IMR-90 (cell line): Measurements from ENCODE around the gene TM4SF18. TPM values are rescaled to one million over a fixed set of nuclear protein-coding genes. Genes with fewer than 3 reads are reported as not detected.

ENCODE experiments used
- ATAC-seq: fragments of 200-7000 bp; cut with Tn5 transposase; 2 replicates; pipeline ENCODE4 v1.9.1; 2020; ENCODE audit warnings: low read depth, mild to moderate bottlenecking, moderate library complexity
- BruUV-seq: library from RNA; stranded (reverse); fragments of 400-500 nt; replicated peaks from 2 replicates; lab custom pipeline; 2021; lab: Mats Ljungman, UMichigan
- CTCF ChIA-PET: fragments of 300-600 bp; formaldehyde crosslinking; extraction: SDS; loops from one replicate; lab custom pipeline; 2021; ENCODE audit warnings: antibody characterized with exemption; lab: Yijun Ruan, JAX
- POLR2A ChIA-PET: fragments of 300-600 bp; sonication (Branson Sonifier 250); formaldehyde crosslinking; loops from one replicate; lab custom pipeline; 2022; ENCODE audit warnings: antibody characterized with exemption; ENCODE audit not compliant: unreplicated experiment; lab: Charles Lee
- DNase-seq: peaks from one replicate; pipeline ENCODE4 v3.0.0; 2013
- H2AFZ ChIP-seq: replicated peaks from 2 replicates; pipeline ENCODE3; 2013; ENCODE audit warnings: low read length, mild to moderate bottlenecking; ENCODE audit not compliant: poor library complexity
- H2AK5ac ChIP-seq: 2 replicates; pipeline ENCODE4 v1.6.1; 2013; ENCODE audit warnings: low read depth, low read length, inconsistent platforms
- H2AK9ac ChIP-seq: replicated peaks from 2 replicates; pipeline ENCODE3; 2013; ENCODE audit warnings: mild to moderate bottlenecking, low read depth, low read length, moderate library complexity; ENCODE audit not compliant: poor library complexity
- H2BK120ac ChIP-seq: 2 replicates; pipeline ENCODE4 v1.6.1; 2013; ENCODE audit warnings: low read depth, low read length, inconsistent platforms
- H2BK15ac ChIP-seq: 3 replicates; pipeline ENCODE4 v1.6.1; 2013; ENCODE audit warnings: low read depth, low read length, inconsistent platforms
- H2BK20ac ChIP-seq: 2 replicates; pipeline ENCODE4 v1.6.1; 2013; ENCODE audit warnings: low read depth, mild to moderate bottlenecking, inconsistent platforms, low read length, moderate library complexity
- H2BK5ac ChIP-seq: 2 replicates; pipeline ENCODE4 v1.6.1; 2013; ENCODE audit warnings: mild to moderate bottlenecking, low read depth, low read length, inconsistent platforms; ENCODE audit not compliant: poor library complexity, severe bottlenecking
- H3K14ac ChIP-seq: replicated peaks from 2 replicates; pipeline ENCODE4 v1.6.1; 2013; ENCODE audit warnings: low read depth, low read length, inconsistent platforms
- H3K18ac ChIP-seq: 2 replicates; pipeline ENCODE4 v1.6.1; 2013; ENCODE audit warnings: low read depth, low read length, control low read depth
- H3K23ac ChIP-seq: 2 replicates; pipeline ENCODE4 v1.6.1; 2013; ENCODE audit warnings: low read depth, low read length, inconsistent platforms
- H3K27ac ChIP-seq: 2 replicates; pipeline ENCODE4 v1.5.1; 2013; ENCODE audit warnings: mild to moderate bottlenecking, control low read depth, low read length; ENCODE audit not compliant: insufficient read depth
- H3K27me3 ChIP-seq: 2 replicates; pipeline ENCODE4 v1.6.1; 2013; ENCODE audit warnings: low read length; ENCODE audit not compliant: control insufficient read depth, insufficient read depth
- H3K36me3 ChIP-seq: 2 replicates; pipeline ENCODE4 v1.6.1; 2013; ENCODE audit warnings: low read length, mixed read lengths; ENCODE audit not compliant: control insufficient read depth, insufficient read depth
- H3K4ac ChIP-seq: 2 replicates; pipeline ENCODE4 v1.6.1; 2013; ENCODE audit warnings: low read depth, low read length, inconsistent platforms
- H3K4me1 ChIP-seq: 2 replicates; pipeline ENCODE4 v1.6.1; 2013; ENCODE audit warnings: low read length, mixed read lengths; ENCODE audit not compliant: control insufficient read depth, insufficient read depth
- H3K4me2 ChIP-seq: 2 replicates; pipeline ENCODE4 v1.6.1; 2013; ENCODE audit warnings: low read depth, mild to moderate bottlenecking, control low read depth, low read length, moderate library complexity
- H3K4me3 ChIP-seq: 2 replicates; pipeline ENCODE4 v1.5.1; 2013; ENCODE audit warnings: low read depth, mild to moderate bottlenecking, control low read depth, low read length, moderate library complexity; ENCODE audit not compliant: insufficient read depth
- H3K56ac ChIP-seq: 2 replicates; pipeline ENCODE4 v1.6.1; 2013; ENCODE audit warnings: low read length, inconsistent platforms; ENCODE audit not compliant: insufficient read depth; ENCODE audit errors: extremely low read depth
- H3K79me1 ChIP-seq, 2 experiments: 2 replicates each; pipeline ENCODE4 v1.6.1; 2013; ENCODE audit warnings: low read length in 2 of 2, inconsistent platforms in 1 of 2, low read depth in 1 of 2
- H3K9ac ChIP-seq: 2 replicates; pipeline ENCODE4 v1.6.1; 2013; ENCODE audit warnings: low read depth, low read length, control low read depth
- H3K9me1 ChIP-seq: 2 replicates; pipeline ENCODE4 v1.6.1; 2013; ENCODE audit warnings: low read length, inconsistent platforms; ENCODE audit not compliant: insufficient read depth
- H3K9me3 ChIP-seq: 2 replicates; pipeline ENCODE4 v1.6.1; 2013; ENCODE audit warnings: low read length; ENCODE audit not compliant: control insufficient read depth, insufficient read depth
- H4K20me1 ChIP-seq: 2 replicates; pipeline ENCODE4 v1.6.1; 2013; ENCODE audit warnings: low read length, inconsistent platforms; ENCODE audit not compliant: insufficient read depth
- H4K5ac ChIP-seq: 2 replicates; pipeline ENCODE4 v1.6.1; 2013; ENCODE audit warnings: mild to moderate bottlenecking, low read depth, low read length, control low read depth
- H4K8ac ChIP-seq, 2 experiments: 2 replicates each; pipeline ENCODE4 v1.6.1; 2013; ENCODE audit warnings: low read depth in 2 of 2, low read length in 2 of 2, control low read depth in 1 of 2, inconsistent platforms in 1 of 2
- H4K91ac ChIP-seq: 2 replicates; pipeline ENCODE4 v1.6.1; 2013; ENCODE audit warnings: low read depth, low read length, inconsistent platforms; ENCODE audit not compliant: insufficient read depth
- MAFK ChIP-seq: IDR thresholded peaks from 2 replicates; pipeline ENCODE4 v1.6.1; 2012; ENCODE audit warnings: low read depth, low read length, improper control_type of control experiment
- POLR2A ChIP-seq: IDR thresholded peaks from 2 replicates; pipeline ENCODE4 v1.6.1; 2012; ENCODE audit warnings: mild to moderate bottlenecking, low read depth, low read length
- WGBS, 2 experiments: methylation state at CpG; one replicate each; pipeline versions ENCODE4 v1.1.5 to v1.1.7; 2013; ENCODE audit warnings: missing lambda C conversion rate in 2 of 2; ENCODE audit not compliant: insufficient read length in 1 of 2; ENCODE audit errors: extremely low coverage in 2 of 2; 5-methylcytosine and 5-hydroxymethylcytosine counted together
- dilution Hi-C: fragments of 300-500 bp; cut with HindIII; formaldehyde crosslinking; loops from one replicate; pipeline ENCODE4 v1.14.3; 2018; ENCODE audit warnings: low sequenced_read_pairs; ENCODE audit not compliant: unreplicated experiment
- in situ Hi-C: fragments of 300-500 bp; cut with MboI; formaldehyde crosslinking; loops from 3 replicates; pipeline ENCODE4 v1.14.3; 2019; ENCODE audit warnings: low sequenced_read_pairs, inconsistent platforms, mixed read lengths
- intact Hi-C: fragments of 100-400 bp; cut with micrococcal nuclease; formaldehyde crosslinking; loops from 2 replicates; pipeline ENCODE4 v1.10.0; 2022
- polyA plus RNA-seq, 3 experiments: library from polyadenylated mRNA; depleted of rRNA; stranded (reverse); fragments of >200 nt; gene quantifications; 2 replicates each; pipeline ENCODE4 v1.2.3, GENCODE V29; 2012; ENCODE audit warnings: low replicate concordance in 1 of 3
- total RNA-seq: library from RNA; depleted of rRNA; stranded (reverse); fragments of >200 nt; gene quantifications from 2 replicates; pipeline ENCODE4 v1.2.3, GENCODE V29; 2012

Gene TM4SF18
- total and polyA plus RNA-seq, 2 of the 4 experiments (the other 2 are of a cell fraction): under 0.01 TPM; not detected in 1

DNA sequence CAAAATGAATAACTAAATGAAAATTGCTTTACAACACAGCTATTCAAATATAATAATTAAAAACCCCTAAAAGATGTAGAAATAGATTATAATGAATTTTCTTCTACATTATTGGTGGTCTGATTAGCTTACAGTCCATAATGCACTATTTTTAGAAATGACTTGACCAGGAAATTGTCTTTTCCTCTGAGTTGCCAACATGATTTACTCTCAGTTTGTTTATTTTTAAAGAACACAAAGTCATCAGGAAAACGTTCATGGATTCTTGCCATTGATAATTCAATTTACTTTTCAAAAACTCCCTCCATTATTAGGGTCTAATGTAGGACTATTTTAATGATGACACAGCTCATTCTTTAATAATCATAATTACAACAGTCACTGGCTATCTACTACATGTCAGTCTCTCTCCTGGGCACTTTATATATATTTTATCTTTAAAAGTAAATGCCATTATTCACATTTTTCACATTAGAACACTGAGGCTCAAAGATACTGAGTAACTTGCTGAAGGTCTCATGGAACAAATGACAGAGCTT lies 1.1 kb downstream of the TM4SF18 start:
- peak overlapping the region; percentile 42; the same call in 1 of the 2 replicates for H4K91ac ChIP-seq

More for the DNA sequence above, 1.1 kb downstream of the TM4SF18 start:
- no peaks in the 10 kb centered on the region for H3K27me3 ChIP-seq
- H3K9me3 ChIP-seq: no peaks in the 10 kb centered on the region
- peak overlapping the region; percentile 62; the same call in 1 of the 2 replicates for H3K23ac ChIP-seq
- DNase-seq: peak; percentile 53
- no CpG with 5 or more reads among the region's 1 CpG for WGBS, 2 experiments
- dilution Hi-C loops (no loop called here), intact Hi-C loops (no loop called here), in situ Hi-C loops (loop anchor here (10.0 kb wide), 1 partner anchor 377 kb away; no protein-coding TSS in a partner anchor)
- no peak overlapping the region for H2AFZ ChIP-seq
- no TSS peak for BruUV-seq
- CTCF ChIA-PET: interaction anchor here (0.6 to 1.8 kb wide), 4 partner anchors 46 to 377 kb away, joined by 3 to 7 read pairs (median 3); no protein-coding TSS in a partner anchor
- no peak overlapping the region for H3K4me2 ChIP-seq
- no peak overlapping the region for H3K9ac ChIP-seq
- H2AK5ac ChIP-seq: no peak overlapping the region
- H3K56ac ChIP-seq: no peak overlapping the region
- no peak overlapping the region for H3K4me3 ChIP-seq
- peak overlapping the region; percentile 11 to 73; a peak in 1 of 4 replicates for H4K8ac ChIP-seq
- POLR2A ChIA-PET: no interaction called here
- no peaks in the 10 kb centered on the region; a peak in 1 of 4 replicates for H3K79me1 ChIP-seq
- H2BK5ac ChIP-seq: peak overlapping the region; percentile 50
- no peak overlapping the region for H3K18ac ChIP-seq
- H3K36me3 ChIP-seq: no peaks in the 10 kb centered on the region
- H3K4ac ChIP-seq: peak overlapping the region; percentile 68; the same call in 1 of the 2 replicates
- peak overlapping the region; percentile 82 for H2BK120ac ChIP-seq
- H3K4me1 ChIP-seq: peaks cover 3% of the 10 kb centered on the region
- no peak for TF ChIP-seq POLR2A
- TF ChIP-seq MAFK: peak; percentile 67
- H4K5ac ChIP-seq: 0 out of 2 replicates have a peak overlapping the region, but pooled peaks have one; percentile 39
- no peak overlapping the region for H3K27ac ChIP-seq
- no peaks in the 10 kb centered on the region for H4K20me1 ChIP-seq
- no peak for ATAC-seq
- H3K9me1 ChIP-seq: no peaks in the 10 kb centered on the region; the same call in 1 of the 2 replicates
- H3K14ac ChIP-seq: peak overlapping the region; percentile 61; the same call in 1 of the 2 replicates
- no peak overlapping the region for H2BK15ac ChIP-seq
- peak overlapping the region; percentile 88 for H2BK20ac ChIP-seq
- no peak overlapping the region for H2AK9ac ChIP-seq
